HG03139 (cell line): ENCODE measurements around the gene PILRB.
"Not testable (repeated sequence)": the region's sequence is repeated elsewhere in the genome, so short reads cannot be mapped to it uniquely, and the experiment has no call there.

Experiments used
- ATAC-seq: cut with Tn5 transposase; IDR thresholded peaks from one replicate; pipeline ENCODE4 v1.9.1; 2021; ENCODE audit not compliant: unreplicated experiment

The PILRB gene

GRCh38 chr7:100358027-100358856, at the start of gene PILRB:
PILRB (plus strand) TSS chr7:100358117; CDS start chr7:100358303, 186 bp downstream.
- no peak for ATAC-seq

- ATAC-seq, result not testable (repeated sequence)
Observed at GRCh38 chr7:100318329-100318728, 39.6 kb upstream of the PILRB start.

GRCh38 chr7:100321648-100322047, 36.3 kb upstream of the PILRB start:
- ATAC-seq, result not testable (repeated sequence)

GRCh38 chr7:100324194-100324593, 33.7 kb upstream of the PILRB start:
- not testable (repeated sequence) for ATAC-seq

GRCh38 chr7:100325671-100326070, 32.2 kb upstream of the PILRB start:
- ATAC-seq, result not testable (repeated sequence)

GRCh38 chr7:100326914-100327313, 31.0 kb upstream of the PILRB start:
- ATAC-seq, result not testable (repeated sequence)

- ATAC-seq, result peak; percentile 86
Observed at GRCh38 chr7:100335566-100336466, 22.1 kb upstream of the PILRB start.

- not testable (repeated sequence) for ATAC-seq
Observed at GRCh38 chr7:100338083-100338696, 19.7 kb upstream of the PILRB start.

GRCh38 chr7:100341286-100341685, 16.6 kb upstream of the PILRB start:
- not testable (repeated sequence) for ATAC-seq

GRCh38 chr7:100342765-100343164, 15.2 kb upstream of the PILRB start:
- no peak for ATAC-seq

- not testable (repeated sequence) for ATAC-seq
Observed at GRCh38 chr7:100344124-100344559, 13.8 kb upstream of the PILRB start.

GRCh38 chr7:100344560-100345287, 13.2 kb upstream of the PILRB start:
- ATAC-seq, result peak; percentile 72

GRCh38 chr7:100345288-100345672, 12.6 kb upstream of the PILRB start:
- peak; percentile 20 for ATAC-seq

- ATAC-seq, result no peak
Observed at GRCh38 chr7:100346921-100347320, 11.0 kb upstream of the PILRB start.

- ATAC-seq, result no peak
Observed at GRCh38 chr7:100348805-100349204, 9.1 kb upstream of the PILRB start.

GRCh38 chr7:100349757-100350156, 8.2 kb upstream of the PILRB start:
- ATAC-seq, result no peak

GRCh38 chr7:100351657-100352058, 6.3 kb upstream of the PILRB start:
- no peak for ATAC-seq

GRCh38 chr7:100352230-100352781, 5.6 kb upstream of the PILRB start:
- not testable (repeated sequence) for ATAC-seq

- no peak for ATAC-seq
Observed at GRCh38 chr7:100352984-100353684, 4.8 kb upstream of the PILRB start.
